A549 (cell line): ENCODE measurements around the gene RUSC1. TPM values are rescaled to one million over a fixed set of nuclear protein-coding genes. Genes with fewer than 3 reads are reported as not detected.
A peak's percentile ranks its signal among the peaks of the same experiment; 100 is the strongest.

Experiments
- ATAC-seq, 2 experiments: fragments of 200-7000 bp in 1 of 2; fragments of >200 bp in 1 of 2; cut with Nextera tagmentation in 1 of 2; cut with Tn5 transposase in 1 of 2; 3 replicates each; pipeline versions ENCODE4 v1.8.0 to v1.9.1; 2018 to 2020; ENCODE audit warnings: mild to moderate bottlenecking in 1 of 2, moderate library complexity in 1 of 2
- CTCF ChIA-PET: fragments of 300-600 bp; sonication (Branson Sonifier 250); formaldehyde crosslinking; extraction: SDS; loops from one replicate; lab custom pipeline; 2021; ENCODE audit warnings: antibody characterized with exemption, inconsistent platforms; lab: Yijun Ruan, JAX
- POLR2A ChIA-PET: fragments of 350-600 bp; formaldehyde crosslinking; extraction: SDS; loops from one replicate; lab custom pipeline; 2021; ENCODE audit warnings: antibody characterized with exemption, inconsistent platforms; lab: Yijun Ruan, JAX
- DNase-seq, 2 experiments: peaks; one replicate each; pipeline versions ENCODE4 v3.0.0 to v3.0.0-alpha.2; 2011 to 2016; ENCODE audit warnings: low read depth in 1 of 2, low spot score in 1 of 2
- FAIRE-seq: peaks from 2 replicates; lab custom pipeline; 2011; peaks lifted over from hg19 to GRCh38; lab: Jason Lieb, UNC
- H3K27ac ChIP-seq, 2 experiments: fragments of >200 bp; sonication (Bioruptor Twin); formaldehyde crosslinking; 3 replicates each; pipeline ENCODE4 v1.5.1; 2016 to 2017
- H3K4me1 ChIP-seq: fragments of >200 bp; sonication (Bioruptor Twin); formaldehyde crosslinking; 3 replicates; pipeline ENCODE4 v1.6.1; 2016
- H3K4me2 ChIP-seq: fragments of >200 bp; sonication (Bioruptor Twin); formaldehyde crosslinking; 3 replicates; pipeline ENCODE4 v1.6.1; 2016
- H3K4me3 ChIP-seq: fragments of >200 bp; sonication (Bioruptor Twin); formaldehyde crosslinking; 3 replicates; pipeline ENCODE4 v1.5.1; 2016
- H3K9me3 ChIP-seq: fragments of >200 bp; sonication (Bioruptor Twin); formaldehyde crosslinking; 3 replicates; pipeline ENCODE4 v1.6.1; 2016
- BHLHE40 ChIP-seq: IDR thresholded peaks from 2 replicates; pipeline ENCODE4 v1.6.1; 2012; ENCODE audit warnings: low read depth, low read length, inconsistent platforms
- CBX8 ChIP-seq: fragments of 200-600 bp; sonication (generic); IDR thresholded peaks from 2 replicates; pipeline ENCODE4 v1.6.1; 2016
- FOSB ChIP-seq: fragments of 250-450 bp; sonication (Bioruptor Pico); IDR thresholded peaks from 2 replicates; pipeline ENCODE4 v1.5.0; 2020; ENCODE audit warnings: mild to moderate bottlenecking, moderate library complexity
- FOSL2 ChIP-seq, 2 experiments: fragments of 450-650 bp in 1 of 2; fragments of >200 bp in 1 of 2; sonication (Bioruptor Twin) in 1 of 2; formaldehyde crosslinking; IDR thresholded peaks; 2 replicates each; pipeline versions ENCODE4 v1.5.0 to v1.6.1; 2016 to 2020; ENCODE audit warnings: mild to moderate bottlenecking in 1 of 2, moderate library complexity in 1 of 2
- FOXS1 ChIP-seq: fragments of 250-450 bp; sonication (Bioruptor Pico); IDR thresholded peaks from 2 replicates; pipeline ENCODE4 v1.5.0; 2020; ENCODE audit warnings: mild to moderate bottlenecking, moderate library complexity
- GATA3 ChIP-seq: IDR thresholded peaks from 2 replicates; pipeline ENCODE4 v1.6.1; 2012; ENCODE audit warnings: borderline replicate concordance
- JUN ChIP-seq, 2 experiments: fragments of >200 bp; sonication (Bioruptor Twin); formaldehyde crosslinking; IDR thresholded peaks; 2 replicates in 1 of 2; 3 replicates in 1 of 2; pipeline ENCODE4 v1.6.1; 2016 to 2017
- JUNB ChIP-seq: fragments of >200 bp; sonication (Bioruptor Twin); formaldehyde crosslinking; IDR thresholded peaks from 2 replicates; pipeline ENCODE4 v1.6.1; 2016
- KDM1A ChIP-seq: fragments of 200-600 bp; sonication (generic); IDR thresholded peaks from 2 replicates; pipeline ENCODE4 v1.6.1; 2016; ENCODE audit warnings: low read depth, mild to moderate bottlenecking
- KDM5A ChIP-seq: fragments of 200-600 bp; sonication (generic); IDR thresholded peaks from 2 replicates; pipeline ENCODE4 v1.6.1; 2016; ENCODE audit warnings: antibody characterized with exemption, mild to moderate bottlenecking
- MAFK ChIP-seq: fragments of 450-650 bp; IDR thresholded peaks from 2 replicates; pipeline ENCODE4 v1.6.1; 2014; ENCODE audit not compliant: partially characterized antibody
- MAZ ChIP-seq: fragments of 150-350 bp; IDR thresholded peaks from 2 replicates; pipeline ENCODE4 v1.6.1; 2014; ENCODE audit warnings: antibody characterized with exemption, low read depth, low read length, borderline replicate concordance
- PHF8 ChIP-seq: fragments of 200-600 bp; sonication (generic); IDR thresholded peaks from 2 replicates; pipeline ENCODE4 v1.6.1; 2016; ENCODE audit warnings: low read depth, mild to moderate bottlenecking, antibody characterized with exemption, moderate library complexity, borderline replicate concordance
- POLR2A ChIP-seq: IDR thresholded peaks from 2 replicates; pipeline ENCODE4 v1.6.1; 2012; ENCODE audit warnings: mild to moderate bottlenecking, low read length
- RFX5 ChIP-seq: fragments of 450-650 bp; IDR thresholded peaks from 2 replicates; pipeline ENCODE4 v1.7.1; 2014; ENCODE audit warnings: antibody characterized with exemption, mild to moderate bottlenecking, moderate library complexity
- SMC3 ChIP-seq: fragments of >200 bp; sonication (Bioruptor Twin); formaldehyde crosslinking; IDR thresholded peaks from 3 replicates; pipeline ENCODE4 v1.6.1; 2018; ENCODE audit warnings: inconsistent platforms
- TFCP2L1 ChIP-seq: fragments of 250-450 bp; sonication (Bioruptor Pico); IDR thresholded peaks from 2 replicates; pipeline ENCODE4 v1.5.0; 2021; ENCODE audit warnings: mild to moderate bottlenecking
- TP53 ChIP-seq: fragments of 250-450 bp; sonication (Bioruptor Pico); IDR thresholded peaks from 2 replicates; pipeline ENCODE4 v1.5.0; 2021; ENCODE audit warnings: mild to moderate bottlenecking, moderate library complexity
- ZNF302 ChIP-seq: fragments of 250-450 bp; sonication (Bioruptor Pico); IDR thresholded peaks from 2 replicates; pipeline ENCODE4 v1.9.0; 2021; ENCODE audit warnings: inconsistent platforms, mild to moderate bottlenecking, moderate library complexity
- WGBS: methylation state at CpG from one replicate; pipeline ENCODE4 v1.1.6; 2017; ENCODE audit errors: missing lambda C conversion rate; 5-methylcytosine and 5-hydroxymethylcytosine counted together
- polyA plus RNA-seq, 4 experiments: library from polyadenylated mRNA; depleted of rRNA in 3 of 4; stranded (reverse); fragments of >200 nt; fragmentation: RNase III in 1 of 4; extraction: RNeasy Plus Mini Kit Qiagen cat#74134 plus additional on column Dnase treatment in 1 of 4; gene quantifications; 2 replicates in 3 of 4; 3 replicates in 1 of 4; pipeline ENCODE4 v1.2.3, GENCODE V29; 2011 to 2017
- TF ChIP-seq, protein P1 (sequence below): IDR thresholded peaks from 2 replicates; pipeline ENCODE4 v1.6.1; 2012
- TF ChIP-seq, protein P2 (sequence below): fragments of 450-650 bp; IDR thresholded peaks from 2 replicates; pipeline ENCODE4 v1.6.1; 2014; ENCODE audit warnings: antibody characterized with exemption
- TF ChIP-seq, protein P3 (sequence below): fragments of 200-600 bp; sonication (generic); IDR thresholded peaks from 2 replicates; pipeline ENCODE4 v1.6.1; 2016; ENCODE audit warnings: antibody characterized with exemption, mild to moderate bottlenecking, moderate library complexity
- TF ChIP-seq, protein P4 (sequence below): fragments of 250-450 bp; sonication (Bioruptor Pico); IDR thresholded peaks from 2 replicates; pipeline ENCODE4 v1.5.0; 2021; ENCODE audit warnings: mild to moderate bottlenecking, moderate library complexity, borderline replicate concordance
- TF ChIP-seq, protein P5 (sequence below): IDR thresholded peaks from 2 replicates; pipeline ENCODE4 v1.6.1; 2012; ENCODE audit warnings: low read depth, borderline replicate concordance

RUSC1 gene
- polyA plus RNA-seq, 2 of the 4 experiments (the other 2 are of a cell fraction) = 27.8 to 32.2 TPM

DNA sequence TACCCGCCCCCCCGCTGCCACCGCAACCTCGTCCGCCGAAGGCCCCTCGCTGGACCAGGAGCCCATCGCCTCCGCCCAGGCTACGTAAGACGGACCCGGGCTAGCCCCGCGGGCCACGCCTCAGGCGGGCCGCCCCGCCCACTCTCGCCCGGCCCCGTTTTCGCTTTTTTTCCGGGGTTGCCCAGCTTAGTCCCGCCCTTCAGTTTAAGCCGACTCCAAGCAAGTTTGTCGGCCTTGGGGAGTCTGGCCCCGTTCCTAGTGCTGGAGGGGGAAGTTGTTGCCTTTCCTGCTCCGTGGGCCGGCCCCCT lies 3.0 kb downstream of the RUSC1 start:
- 0% methylated on average over 11 of the region's 29 CpGs for WGBS
- no peak for FAIRE-seq

DNA sequence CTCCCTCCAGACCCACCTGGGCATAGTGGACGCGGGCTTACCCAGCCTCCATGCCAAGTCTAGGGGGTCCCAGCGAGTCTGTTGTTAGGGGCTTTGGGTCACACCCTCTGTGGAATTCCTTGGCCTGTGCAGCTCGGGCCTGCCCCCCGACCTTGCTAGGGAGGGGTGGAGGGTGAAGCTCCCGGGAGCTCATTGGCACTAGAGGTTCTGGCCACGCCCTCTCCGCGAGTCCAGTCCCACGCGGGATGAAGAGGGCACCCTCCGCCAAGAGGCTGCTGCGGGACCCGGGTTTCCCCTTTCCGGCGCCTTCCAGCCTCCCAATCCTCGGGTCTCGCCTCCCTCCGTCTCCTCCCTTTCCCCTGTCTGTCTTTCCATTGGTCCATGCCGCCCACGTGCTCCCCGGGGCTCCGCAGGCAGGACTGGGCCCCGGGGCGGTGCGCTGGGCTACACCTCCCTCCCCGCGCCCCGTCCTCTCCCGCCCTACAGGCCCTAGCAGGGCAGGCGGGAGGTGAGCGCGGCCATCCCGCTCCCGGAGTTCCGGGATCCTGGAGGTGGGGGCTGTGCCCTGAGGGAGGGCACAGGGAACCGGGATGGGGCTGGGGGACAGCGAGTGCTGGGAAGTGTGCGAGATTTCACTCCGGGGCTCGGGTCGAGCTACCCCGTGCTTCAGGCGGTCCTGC lies 3.5 kb downstream of the RUSC1 start:
- DNase-seq (peak; percentile 97 to 98), FAIRE-seq (no peak), ATAC-seq (peak; percentile 77 to 85)
- Histone ChIP-seq H3K4me2 (peak overlapping the region; percentile 80), H3K4me1 (peaks cover 20% of the 10 kb centered on the region), H3K4me3 (peak overlapping the region; percentile 71), H3K27ac (peak overlapping the region; percentile 94 to 98), H3K9me3 (no peaks in the 10 kb centered on the region)
- POLR2A ChIA-PET = interaction anchor here (0.7 to 2.3 kb wide), 9 partner anchors 17 to 324 kb away, joined by 3 to 14 read pairs (median 5); partner anchors contain the start of genes ASH1L, CLK2 and HCN3
- CTCF ChIA-PET = interaction anchor here (0.5 to 7.7 kb wide), 32 partner anchors 12 to 386 kb away, joined by 3 to 149 read pairs (median 5); partner anchors contain the start of genes CLK2, ENTREP3, FDPS and KRTCAP2
- WGBS = 0% methylated on average over 12 of the region's 44 CpGs
- TF ChIP-seq CBX8 (no peak), POLR2A (peak; percentile 79), JUN (IDR thresholded peaks at IDR 0.05) (peak in 1 of 2 experiments; percentile 54; a peak in 2 of 5 replicates), JUNB (no peak), SMC3 (no peak), RFX5 (no peak), GATA3 (0 out of 2 replicates have a peak, but pooled peaks have one; percentile 21), KDM1A (no peak), FOSB (CRISPR knock-in tag) (no peak), KDM5A (no peak), FOSL2 (IDR thresholded peaks at IDR 0.05) (no peak), FOSL2 (CRISPR knock-in tag; IDR thresholded peaks at IDR 0.05) (no peak), BHLHE40 (no peak), TFCP2L1 (CRISPR knock-in tag) (no peak), MAZ (no peak), ZNF302 (no peak), FOXS1 (CRISPR knock-in tag) (no peak), MAFK (no peak)
- TF ChIP-seq, protein P1, sequence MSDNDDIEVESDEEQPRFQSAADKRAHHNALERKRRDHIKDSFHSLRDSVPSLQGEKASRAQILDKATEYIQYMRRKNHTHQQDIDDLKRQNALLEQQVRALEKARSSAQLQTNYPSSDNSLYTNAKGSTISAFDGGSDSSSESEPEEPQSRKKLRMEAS = peak; percentile 79
- TF ChIP-seq, protein P2, sequence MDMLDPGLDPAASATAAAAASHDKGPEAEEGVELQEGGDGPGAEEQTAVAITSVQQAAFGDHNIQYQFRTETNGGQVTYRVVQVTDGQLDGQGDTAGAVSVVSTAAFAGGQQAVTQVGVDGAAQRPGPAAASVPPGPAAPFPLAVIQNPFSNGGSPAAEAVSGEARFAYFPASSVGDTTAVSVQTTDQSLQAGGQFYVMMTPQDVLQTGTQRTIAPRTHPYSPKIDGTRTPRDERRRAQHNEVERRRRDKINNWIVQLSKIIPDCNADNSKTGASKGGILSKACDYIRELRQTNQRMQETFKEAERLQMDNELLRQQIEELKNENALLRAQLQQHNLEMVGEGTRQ = peak; percentile 98
- TF ChIP-seq, protein P3, sequence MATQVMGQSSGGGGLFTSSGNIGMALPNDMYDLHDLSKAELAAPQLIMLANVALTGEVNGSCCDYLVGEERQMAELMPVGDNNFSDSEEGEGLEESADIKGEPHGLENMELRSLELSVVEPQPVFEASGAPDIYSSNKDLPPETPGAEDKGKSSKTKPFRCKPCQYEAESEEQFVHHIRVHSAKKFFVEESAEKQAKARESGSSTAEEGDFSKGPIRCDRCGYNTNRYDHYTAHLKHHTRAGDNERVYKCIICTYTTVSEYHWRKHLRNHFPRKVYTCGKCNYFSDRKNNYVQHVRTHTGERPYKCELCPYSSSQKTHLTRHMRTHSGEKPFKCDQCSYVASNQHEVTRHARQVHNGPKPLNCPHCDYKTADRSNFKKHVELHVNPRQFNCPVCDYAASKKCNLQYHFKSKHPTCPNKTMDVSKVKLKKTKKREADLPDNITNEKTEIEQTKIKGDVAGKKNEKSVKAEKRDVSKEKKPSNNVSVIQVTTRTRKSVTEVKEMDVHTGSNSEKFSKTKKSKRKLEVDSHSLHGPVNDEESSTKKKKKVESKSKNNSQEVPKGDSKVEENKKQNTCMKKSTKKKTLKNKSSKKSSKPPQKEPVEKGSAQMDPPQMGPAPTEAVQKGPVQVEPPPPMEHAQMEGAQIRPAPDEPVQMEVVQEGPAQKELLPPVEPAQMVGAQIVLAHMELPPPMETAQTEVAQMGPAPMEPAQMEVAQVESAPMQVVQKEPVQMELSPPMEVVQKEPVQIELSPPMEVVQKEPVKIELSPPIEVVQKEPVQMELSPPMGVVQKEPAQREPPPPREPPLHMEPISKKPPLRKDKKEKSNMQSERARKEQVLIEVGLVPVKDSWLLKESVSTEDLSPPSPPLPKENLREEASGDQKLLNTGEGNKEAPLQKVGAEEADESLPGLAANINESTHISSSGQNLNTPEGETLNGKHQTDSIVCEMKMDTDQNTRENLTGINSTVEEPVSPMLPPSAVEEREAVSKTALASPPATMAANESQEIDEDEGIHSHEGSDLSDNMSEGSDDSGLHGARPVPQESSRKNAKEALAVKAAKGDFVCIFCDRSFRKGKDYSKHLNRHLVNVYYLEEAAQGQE = no peak
- TF ChIP-seq, protein P4, sequence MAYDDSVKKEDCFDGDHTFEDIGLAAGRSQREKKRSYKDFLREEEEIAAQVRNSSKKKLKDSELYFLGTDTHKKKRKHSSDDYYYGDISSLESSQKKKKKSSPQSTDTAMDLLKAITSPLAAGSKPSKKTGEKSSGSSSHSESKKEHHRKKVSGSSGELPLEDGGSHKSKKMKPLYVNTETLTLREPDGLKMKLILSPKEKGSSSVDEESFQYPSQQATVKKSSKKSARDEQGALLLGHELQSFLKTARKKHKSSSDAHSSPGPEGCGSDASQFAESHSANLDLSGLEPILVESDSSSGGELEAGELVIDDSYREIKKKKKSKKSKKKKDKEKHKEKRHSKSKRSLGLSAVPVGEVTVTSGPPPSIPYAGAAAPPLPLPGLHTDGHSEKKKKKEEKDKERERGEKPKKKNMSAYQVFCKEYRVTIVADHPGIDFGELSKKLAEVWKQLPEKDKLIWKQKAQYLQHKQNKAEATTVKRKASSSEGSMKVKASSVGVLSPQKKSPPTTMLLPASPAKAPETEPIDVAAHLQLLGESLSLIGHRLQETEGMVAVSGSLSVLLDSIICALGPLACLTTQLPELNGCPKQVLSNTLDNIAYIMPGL (CRISPR knock-in tag) = no peak
- TF ChIP-seq, protein P5, sequence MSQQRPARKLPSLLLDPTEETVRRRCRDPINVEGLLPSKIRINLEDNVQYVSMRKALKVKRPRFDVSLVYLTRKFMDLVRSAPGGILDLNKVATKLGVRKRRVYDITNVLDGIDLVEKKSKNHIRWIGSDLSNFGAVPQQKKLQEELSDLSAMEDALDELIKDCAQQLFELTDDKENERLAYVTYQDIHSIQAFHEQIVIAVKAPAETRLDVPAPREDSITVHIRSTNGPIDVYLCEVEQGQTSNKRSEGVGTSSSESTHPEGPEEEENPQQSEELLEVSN = peak; percentile 69; the same call in 1 of the 2 replicates

More for the DNA sequence above, 3.0 kb downstream of the RUSC1 start:
- ChIA-PET POLR2A (interaction anchor here (0.7 to 2.3 kb wide), 10 partner anchors 16 to 325 kb away, joined by 3 to 14 read pairs (median 5); partner anchors contain the start of genes ASH1L, CLK2, ENTREP3 and HCN3), CTCF (interaction anchor here (0.5 to 7.7 kb wide), 32 partner anchors 12 to 387 kb away, joined by 3 to 149 read pairs (median 5); partner anchors contain the start of genes CLK2, ENTREP3, FDPS and KRTCAP2)
- Histone ChIP-seq H3K4me1 (peaks cover 20% of the 10 kb centered on the region), H3K4me3 (peak overlapping the region; percentile 71), H3K9me3 (no peaks in the 10 kb centered on the region), H3K4me2 (peak overlapping the region; percentile 80), H3K27ac (peak overlapping the region; percentile 94 to 98)
- 0 out of 5 replicates have a peak, but pooled peaks of 1 of the 2 experiments have one; percentile 44 for TF ChIP-seq JUN (IDR thresholded peaks at IDR 0.05)
- no peak for TF ChIP-seq SMC3
- peak; percentile 29; the same call in 1 of the 2 replicates for TF ChIP-seq PHF8
- TF ChIP-seq TP53 = no peak
- peak; percentile 77 to 93 for DNase-seq
- peak; percentile 45 to 65 for ATAC-seq
